ENCODE data around the gene RNF144B. TPM values are rescaled to one million over a fixed set of nuclear protein-coding genes. Genes with fewer than 3 reads are reported as not detected.

Gene RNF144B
- total and polyA plus RNA-seq, 2 of the 13 experiments (the other 11 are each of a cell fraction or from before 2014, with no cell fraction given) = 1.8 to 4.3 TPM

DNA sequence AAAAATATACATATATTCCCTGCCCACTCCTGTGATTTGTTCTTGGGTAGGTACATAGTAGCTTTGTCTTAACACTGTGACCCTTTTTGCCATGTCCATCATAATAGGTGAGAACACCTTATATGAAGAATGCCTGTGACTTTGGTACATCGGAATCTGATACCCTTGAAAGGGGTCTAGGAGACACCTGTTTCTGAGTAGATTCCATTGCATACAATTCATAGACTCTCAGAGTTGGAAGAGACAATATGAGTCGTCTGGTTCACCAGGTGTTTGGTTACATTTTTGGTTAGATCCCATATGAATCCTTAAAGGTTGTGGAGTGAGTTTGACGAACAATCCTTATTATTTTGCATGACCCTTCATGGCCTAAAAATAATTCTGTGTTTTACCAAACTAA is 36.3 kb downstream of the RNF144B start (continued):
- TF ChIP-seq, protein P1, sequence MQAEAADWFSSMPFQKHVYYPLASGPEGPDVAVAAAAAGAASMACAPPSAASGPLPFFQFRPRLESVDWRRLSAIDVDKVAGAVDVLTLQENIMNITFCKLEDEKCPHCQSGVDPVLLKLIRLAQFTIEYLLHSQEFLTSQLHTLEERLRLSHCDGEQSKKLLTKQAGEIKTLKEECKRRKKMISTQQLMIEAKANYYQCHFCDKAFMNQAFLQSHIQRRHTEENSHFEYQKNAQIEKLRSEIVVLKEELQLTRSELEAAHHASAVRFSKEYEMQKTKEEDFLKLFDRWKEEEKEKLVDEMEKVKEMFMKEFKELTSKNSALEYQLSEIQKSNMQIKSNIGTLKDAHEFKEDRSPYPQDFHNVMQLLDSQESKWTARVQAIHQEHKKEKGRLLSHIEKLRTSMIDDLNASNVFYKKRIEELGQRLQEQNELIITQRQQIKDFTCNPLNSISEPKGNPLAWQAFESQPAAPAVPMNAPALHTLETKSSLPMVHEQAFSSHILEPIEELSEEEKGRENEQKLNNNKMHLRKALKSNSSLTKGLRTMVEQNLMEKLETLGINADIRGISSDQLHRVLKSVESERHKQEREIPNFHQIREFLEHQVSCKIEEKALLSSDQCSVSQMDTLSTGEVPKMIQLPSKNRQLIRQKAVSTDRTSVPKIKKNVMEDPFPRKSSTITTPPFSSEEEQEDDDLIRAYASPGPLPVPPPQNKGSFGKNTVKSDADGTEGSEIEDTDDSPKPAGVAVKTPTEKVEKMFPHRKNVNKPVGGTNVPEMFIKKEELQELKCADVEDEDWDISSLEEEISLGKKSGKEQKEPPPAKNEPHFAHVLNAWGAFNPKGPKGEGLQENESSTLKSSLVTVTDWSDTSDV (CRISPR knock-in tag; IDR thresholded peaks at IDR 0.05) = no peak
- no peak for TF ChIP-seq ZNF615 (CRISPR knock-in tag; IDR thresholded peaks at IDR 0.05; ENCODE audit: borderline replicate concordance)

DNA sequence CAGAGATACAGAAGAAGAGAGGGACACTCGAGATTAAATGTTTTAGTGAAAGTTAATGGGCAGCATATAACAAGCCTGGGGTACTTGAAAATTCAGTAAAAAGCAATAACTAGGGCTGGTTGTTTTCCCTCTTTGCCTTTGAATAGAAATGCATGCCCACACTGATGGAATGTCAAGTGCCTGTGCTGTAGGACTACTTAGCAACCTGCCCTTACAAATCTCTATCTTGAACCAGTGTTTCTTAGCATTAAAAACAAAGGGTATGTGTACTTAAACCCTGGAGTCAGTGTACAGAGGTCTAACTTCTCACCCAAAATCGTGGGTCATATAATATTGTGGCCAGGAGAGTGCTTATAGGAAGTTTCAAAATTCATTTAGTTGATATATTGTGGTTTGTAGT is 37.1 kb downstream of the RNF144B start:
- DNase-seq (ENCODE audit: low spot score) = no peak
- Histone ChIP-seq H3K27me3 (ENCODE audit: control insufficient read depth in 1 of 2, insufficient read depth in 2 of 2, low read length in 2 of 2) (no peaks in the 10 kb centered on the region), H3K79me2 (ENCODE audit: insufficient read depth, low read length) (no peaks in the 10 kb centered on the region), H2AFZ (ENCODE audit: low read length) (no peak overlapping the region), H3K36me3 (replicated peaks in 1 of 2; ENCODE audit: control insufficient read depth in 1 of 2, insufficient read depth in 2 of 2, low read length in 2 of 2) (no peaks in the 10 kb centered on the region; a peak in 1 of 5 replicates), H3K4me3 (replicated peaks in 1 of 3; ENCODE audit: insufficient read depth in 1 of 3, low read depth in 2 of 3, low read length in 3 of 3) (no peak overlapping the region), H3K9ac (ENCODE audit: insufficient read depth, low read depth, low read length) (no peak overlapping the region), H3K4me1 (ENCODE audit: insufficient read depth, low read length) (peaks cover 22% of the 10 kb centered on the region), H3K4me2 (ENCODE audit: low read depth, low read length) (no peak overlapping the region), H3K9me3 (ENCODE audit: low read length) (no peaks in the 10 kb centered on the region), H3K27ac (ENCODE audit: extremely low read length, insufficient read depth, low read length) (no peak overlapping the region), H4K20me1 (ENCODE audit: insufficient read depth, low read length) (no peaks in the 10 kb centered on the region)
- intact Hi-C loops (cut with micrococcal nuclease; ENCODE audit: unreplicated experiment) (no loop called here), in situ Hi-C loops (cut with HindIII; ENCODE audit: extremely low pct_ligation_motif_present, low pct_unique_long_range_greater_than_20kb) (no loop called here)
- no TSS peak for BruUV-seq (replicated peaks)
- FAIRE-seq = no peak
- WGBS (ENCODE audit: low lambda C conversion rate) = 41% methylated on average over 2 of the region's 2 CpGs
- POLR2A ChIA-PET = no interaction called here
- CTCF ChIA-PET (ENCODE audit: low intra/inter-chr PET ratio, low total read pairs) = no interaction called here
- ATAC-seq = no peak
- TF ChIP-seq U2AF1 (optimal IDR thresholded peaks at IDR 0.05; ENCODE audit: low read depth, low read length) (no peak), ZNF503 (CRISPR knock-in tag; IDR thresholded peaks at IDR 0.05) (no peak), ZSCAN22 (CRISPR knock-in tag; IDR thresholded peaks at IDR 0.05) (no peak), ZBTB8A (CRISPR knock-in tag; IDR thresholded peaks at IDR 0.05; ENCODE audit: borderline replicate concordance, low read depth) (no peak), FOXM1 (CRISPR knock-in tag; IDR thresholded peaks at IDR 0.05) (no peak), JARID2 (CRISPR knock-in tag; IDR thresholded peaks at IDR 0.05; ENCODE audit: insufficient replicate concordance) (no peak), ZNF569 (CRISPR knock-in tag; IDR thresholded peaks at IDR 0.05; ENCODE audit: borderline replicate concordance) (no peak), ZNF570 (CRISPR knock-in tag; IDR thresholded peaks at IDR 0.05; ENCODE audit: borderline replicate concordance) (no peak), SNAI1 (CRISPR knock-in tag; IDR thresholded peaks at IDR 0.05; ENCODE audit: borderline replicate concordance) (no peak), NFIC (IDR thresholded peaks at IDR 0.05; ENCODE audit: low read length) (no peak), ZNF691 (CRISPR knock-in tag; IDR thresholded peaks at IDR 0.05; ENCODE audit: borderline replicate concordance, low read depth) (no peak), RFXANK (CRISPR knock-in tag; IDR thresholded peaks at IDR 0.05) (no peak), TEAD2 (CRISPR knock-in tag; IDR thresholded peaks at IDR 0.05) (no peak)
- TF ChIP-seq, protein P2, sequence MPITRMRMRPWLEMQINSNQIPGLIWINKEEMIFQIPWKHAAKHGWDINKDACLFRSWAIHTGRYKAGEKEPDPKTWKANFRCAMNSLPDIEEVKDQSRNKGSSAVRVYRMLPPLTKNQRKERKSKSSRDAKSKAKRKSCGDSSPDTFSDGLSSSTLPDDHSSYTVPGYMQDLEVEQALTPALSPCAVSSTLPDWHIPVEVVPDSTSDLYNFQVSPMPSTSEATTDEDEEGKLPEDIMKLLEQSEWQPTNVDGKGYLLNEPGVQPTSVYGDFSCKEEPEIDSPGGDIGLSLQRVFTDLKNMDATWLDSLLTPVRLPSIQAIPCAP (CRISPR knock-in tag; IDR thresholded peaks at IDR 0.05; ENCODE audit: low read depth) = no peak
- TF ChIP-seq, protein P3, sequence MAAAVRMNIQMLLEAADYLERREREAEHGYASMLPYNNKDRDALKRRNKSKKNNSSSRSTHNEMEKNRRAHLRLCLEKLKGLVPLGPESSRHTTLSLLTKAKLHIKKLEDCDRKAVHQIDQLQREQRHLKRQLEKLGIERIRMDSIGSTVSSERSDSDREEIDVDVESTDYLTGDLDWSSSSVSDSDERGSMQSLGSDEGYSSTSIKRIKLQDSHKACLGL (CRISPR knock-in tag; IDR thresholded peaks at IDR 0.05) = no peak
